Measurements from ENCODE around the gene CHID1. TPM values are rescaled to one million over a fixed set of nuclear protein-coding genes. Genes with fewer than 3 reads are reported as not detected.

Gene CHID1
- total and polyA plus RNA-seq, 2 experiments from 2014 or later, result 54.1 to 67.3 TPM

GRCh38 chr11:914747-915501 is 4.3 kb upstream of the CHID1 start:
- Histone ChIP-seq H4K20me1 (replicated peaks; ENCODE audit: insufficient read depth) (no peaks in the 10 kb centered on the region; the same call in 1 of the 2 replicates), H3K9me2 (ENCODE audit: insufficient read depth) (no peaks in the 10 kb centered on the region), H3F3A (replicated peaks; ENCODE audit: low read depth) (peaks cover 22% of the 10 kb centered on the region; the same call in 1 of the 2 replicates), H3K4me2 (no peak overlapping the region), H3K27me3 (ENCODE audit: insufficient read depth) (no peaks in the 10 kb centered on the region), H3K27ac (ENCODE audit: low read depth) (no peak overlapping the region), H2AFZ (no peak overlapping the region), H3K4me3 (no peak overlapping the region), H3K36me3 (ENCODE audit: insufficient read depth) (no peaks in the 10 kb centered on the region), H3K4me1 (ENCODE audit: insufficient read depth) (peaks cover 7% of the 10 kb centered on the region; the same call in 1 of the 2 replicates), H3K79me2 (replicated peaks; ENCODE audit: insufficient read depth) (peaks cover 6% of the 10 kb centered on the region)
- Mint-ChIP-seq H3K27ac (no peak overlapping the region), H3K4me3 (no peak overlapping the region), H3K36me3 (ENCODE audit: low read depth) (no peaks in the 10 kb centered on the region), H3K27me3 (ENCODE audit: insufficient read depth, low read depth, poor library complexity) (peaks cover 12% of the 10 kb centered on the region), H3K9me3 (no peaks in the 10 kb centered on the region; the same call in 2 of the 3 replicates), H3K4me1 (peaks cover 10% of the 10 kb centered on the region)
- DNase-seq (ENCODE audit: low spot score) (no peak), ATAC-seq (no peak)
- no peak for TF ChIP-seq POLR2AphosphoS5 (IDR thresholded peaks at IDR 0.05; ENCODE audit: low read depth)
- no peak for TF ChIP-seq ETS1 (IDR thresholded peaks at IDR 0.05)
- TF ChIP-seq ZNF114 (CRISPR knock-in tag; IDR thresholded peaks at IDR 0.05), result no peak
- TF ChIP-seq CREB1 (CRISPR knock-in tag; IDR thresholded peaks at IDR 0.05; ENCODE audit: low read depth), result no peak
- no peak for TF ChIP-seq JUNB (IDR thresholded peaks at IDR 0.05; ENCODE audit: unreplicated experiment)
- TF ChIP-seq NANOG (IDR thresholded peaks at IDR 0.05; ENCODE audit: borderline replicate concordance), result no peak
- no peak for TF ChIP-seq ZNF331 (CRISPR knock-in tag; IDR thresholded peaks at IDR 0.05; ENCODE audit: low read depth)
- no peak for TF ChIP-seq REST (IDR thresholded peaks at IDR 0.05; ENCODE audit: unreplicated experiment)
- no peak for TF ChIP-seq ZNF462 (CRISPR knock-in tag; IDR thresholded peaks at IDR 0.05)
- TF ChIP-seq CTCF (conservative IDR thresholded peaks at IDR 0.05; ENCODE audit: low read depth in 2 of 2), result no peak
- TF ChIP-seq EZH2 (IDR thresholded peaks at IDR 0.05; ENCODE audit: low read depth, unreplicated experiment), result no peak
- no peak for TF ChIP-seq STAT1 (IDR thresholded peaks at IDR 0.05; ENCODE audit: unreplicated experiment)
- TF ChIP-seq EZH2phosphoT487 (IDR thresholded peaks at IDR 0.05; ENCODE audit: unreplicated experiment), result no peak

All from GM23338 (cell line).